HCT116 (cell line): ENCODE measurements around the gene ARL4A. TPM values are rescaled to one million over a fixed set of nuclear protein-coding genes. Genes with fewer than 3 reads are reported as not detected.

Experiments used
- ATAC-seq: fragments of 200-7000 bp; cut with Tn5 transposase; 2 replicates; pipeline ENCODE4 v1.9.1; 2020; ENCODE audit warnings: mild to moderate bottlenecking, moderate library complexity
- BruUV-seq: library from RNA; stranded (reverse); fragments of 400-500 nt; replicated peaks from 2 replicates; lab custom pipeline; 2021; lab: Mats Ljungman, UMichigan
- CTCF ChIA-PET: fragments of 300-600 bp; sonication (Branson Sonifier 250); formaldehyde crosslinking; loops from one replicate; lab custom pipeline; 2021; ENCODE audit warnings: antibody characterized with exemption; lab: Charles Lee
- POLR2A ChIA-PET: fragments of 300-600, 350-600 bp; sonication (Branson Sonifier 250); formaldehyde crosslinking; loops from one replicate; lab custom pipeline; 2021; ENCODE audit warnings: antibody characterized with exemption; lab: Charles Lee
- RAD21 ChIA-PET, 2 experiments: fragments of 300-600 bp; sonication (Branson Sonifier 250); formaldehyde crosslinking; loops; one replicate each; lab custom pipeline; 2023; ENCODE audit warnings: low total read pairs in 2 of 2; ENCODE audit not compliant: uncharacterized antibody in 2 of 2, unreplicated experiment in 2 of 2, low non-redundant PET in 1 of 2; lab: Charles Lee
- DNase-seq: peaks from one replicate; pipeline ENCODE4 v3.0.0-alpha.2; 2010; ENCODE audit warnings: low read depth, low spot score
- H2AFZ ChIP-seq: fragments of 200-600 bp; shearing (Covaris generic), sonication (generic); 2 replicates; pipeline ENCODE4 v1.6.1; 2017; ENCODE audit warnings: low read depth, mixed run types, mixed read lengths, antibody characterized with exemption, low read length; ENCODE audit not compliant: poor library complexity, severe bottlenecking
- H3K27ac ChIP-seq: 2 replicates; pipeline ENCODE4 v1.5.1; 2012; ENCODE audit warnings: low read depth, low read length
- H3K27me3 ChIP-seq: fragments of 200-600 bp; sonication (generic); 2 replicates; pipeline ENCODE4 v1.6.1; 2016; ENCODE audit warnings: mixed run types, low read length, mixed read lengths; ENCODE audit not compliant: insufficient read depth
- H3K36me3 ChIP-seq, 2 experiments: fragments of 200-500 bp in 1 of 2; fragments of 200-600 bp in 1 of 2; sonication (Bioruptor generic) in 1 of 2; sonication (generic) in 1 of 2; 2 replicates each; pipeline versions ENCODE4 v1.5.1 to v1.6.1; 2014 to 2016; ENCODE audit warnings: low read length in 2 of 2, inconsistent platforms in 1 of 2, mixed read lengths in 1 of 2, mixed run types in 1 of 2; ENCODE audit not compliant: insufficient read depth in 2 of 2, control insufficient read depth in 1 of 2
- H3K4me1 ChIP-seq, 2 experiments: fragments of 200-600 bp in 1 of 2; sonication (generic) in 1 of 2; 2 replicates each; pipeline versions ENCODE4 v1.5.1 to v1.6.1; 2012 to 2017; ENCODE audit warnings: low read length in 2 of 2, inconsistent platforms in 1 of 2, mild to moderate bottlenecking in 1 of 2, mixed read lengths in 1 of 2, mixed run types in 1 of 2, moderate library complexity in 1 of 2; ENCODE audit not compliant: insufficient read depth in 2 of 2, control insufficient read depth in 1 of 2
- H3K4me2 ChIP-seq: fragments of 200-600 bp; sonication (generic); 2 replicates; pipeline ENCODE4 v1.6.1; 2017; ENCODE audit warnings: mixed run types, low read length, mixed read lengths
- H3K4me3 ChIP-seq, 2 experiments: fragments of 200-600 bp in 1 of 2; sonication (generic) in 1 of 2; replicated peaks in 1 of 2; 2 replicates each; pipeline ENCODE4 v1.5.1; 2011 to 2016; ENCODE audit warnings: low read length in 2 of 2, control low read depth in 1 of 2, low read depth in 1 of 2, mild to moderate bottlenecking in 1 of 2, mixed read lengths in 1 of 2, mixed run types in 1 of 2
- H3K79me2 ChIP-seq: fragments of 200-600 bp; sonication (generic); 2 replicates; pipeline ENCODE4 v1.6.1; 2017; ENCODE audit warnings: mild to moderate bottlenecking, mixed run types, low read length, moderate library complexity, mixed read lengths; ENCODE audit not compliant: insufficient read depth
- H3K9ac ChIP-seq: fragments of 200-600 bp; sonication (generic); 2 replicates; pipeline ENCODE4 v1.6.1; 2016; ENCODE audit warnings: low read length, mixed read lengths
- H3K9me2 ChIP-seq: fragments of 200-600 bp; sonication (generic), shearing (Covaris generic); 2 replicates; pipeline ENCODE4 v1.6.1; 2017; ENCODE audit warnings: mixed run types, mild to moderate bottlenecking, moderate library complexity; ENCODE audit not compliant: insufficient read depth
- H3K9me3 ChIP-seq, 2 experiments: fragments of 200-500 bp in 1 of 2; fragments of 200-600 bp in 1 of 2; sonication (Bioruptor generic) in 1 of 2; sonication (generic) in 1 of 2; 2 replicates each; pipeline ENCODE4 v1.6.1; 2014 to 2017; ENCODE audit warnings: low read length in 2 of 2, mixed read lengths in 2 of 2, inconsistent platforms in 1 of 2, low read depth in 1 of 2, mild to moderate bottlenecking in 1 of 2, mixed run types in 1 of 2, moderate library complexity in 1 of 2; ENCODE audit not compliant: control insufficient read depth in 1 of 2, insufficient read depth in 1 of 2
- H4K20me1 ChIP-seq: fragments of 200-600 bp; sonication (generic), shearing (Covaris generic); 2 replicates; pipeline ENCODE4 v1.6.1; 2017; ENCODE audit warnings: mixed run types, mild to moderate bottlenecking, moderate library complexity; ENCODE audit not compliant: insufficient read depth
- ATF3 ChIP-seq: IDR thresholded peaks from 2 replicates; pipeline ENCODE4 v1.6.1; 2012
- CEBPB ChIP-seq: IDR thresholded peaks from 2 replicates; pipeline ENCODE4 v1.6.1; 2012; ENCODE audit warnings: low read depth
- EZH2 ChIP-seq: fragments of 200-600 bp; sonication (generic); IDR thresholded peaks from 2 replicates; pipeline ENCODE4 v1.6.1; 2017; ENCODE audit warnings: antibody characterized with exemption, mixed run types
- EZH2phosphoT487 ChIP-seq: fragments of 200-600 bp; IDR thresholded peaks from 2 replicates; pipeline ENCODE4 v1.6.1; 2018; ENCODE audit warnings: antibody characterized with exemption, borderline replicate concordance
- FOSL1 ChIP-seq: IDR thresholded peaks from 2 replicates; pipeline ENCODE4 v1.6.1; 2012; ENCODE audit warnings: low read depth
- JUND ChIP-seq: IDR thresholded peaks from 2 replicates; pipeline ENCODE4 v1.6.1; 2012
- MAX ChIP-seq: IDR thresholded peaks from 2 replicates; pipeline ENCODE4 v1.6.1; 2012
- SP1 ChIP-seq: IDR thresholded peaks from 2 replicates; pipeline ENCODE4 v1.6.1; 2012; ENCODE audit warnings: low read depth
- TCF7L2 ChIP-seq: IDR thresholded peaks from 2 replicates; pipeline ENCODE4 v1.7.0; 2011; ENCODE audit warnings: borderline replicate concordance, inconsistent platforms; ENCODE audit not compliant: insufficient read depth, insufficient read length; ENCODE audit errors: extremely low read depth
- ZNF274 ChIP-seq: fragments of 200-500 bp; sonication (Bioruptor generic); IDR thresholded peaks from 2 replicates; pipeline ENCODE4 v1.6.1; 2014; ENCODE audit warnings: mild to moderate bottlenecking, low read depth, low read length, inconsistent platforms
- intact Hi-C: fragments of 100-400 bp; cut with micrococcal nuclease; formaldehyde crosslinking; loops from 2 replicates; pipeline ENCODE4 v1.10.0; 2022
- total RNA-seq: library from RNA; stranded (reverse); gene quantifications from one replicate; pipeline ENCODE4 v1.2.1, GENCODE V29; 2021; ENCODE audit not compliant: unreplicated experiment
- TF ChIP-seq, protein P1 (sequence below): IDR thresholded peaks from 2 replicates; pipeline ENCODE4 v1.6.1; 2012; ENCODE audit warnings: low read depth
- TF ChIP-seq, protein P2 (sequence below): IDR thresholded peaks from 2 replicates; pipeline ENCODE4 v1.6.1; 2011; ENCODE audit warnings: mild to moderate bottlenecking, low read length, moderate library complexity; ENCODE audit not compliant: insufficient replicate concordance; ENCODE audit errors: extremely low read depth

Gene ARL4A
- total RNA-seq, 1 experiment from 2014 or later = 44.6 TPM

GRCh38 chr7:12712236-12712635 is 24.8 kb downstream of the ARL4A start:
- ChIA-PET RAD21 (no interaction called here), CTCF (no interaction called here), POLR2A (no interaction called here)
- no peaks in the 10 kb centered on the region for H3K9me2 ChIP-seq
- H2AFZ ChIP-seq = no peak overlapping the region
- intact Hi-C loops = no loop called here
- peaks cover 23 to 33% of the 10 kb centered on the region in 2 experiments for H3K4me1 ChIP-seq
- H3K9me3 ChIP-seq = no peaks in the 10 kb centered on the region
- no peak overlapping the region for H3K27ac ChIP-seq
- TF ChIP-seq MAX (no peak), TCF7L2 (no peak), ATF3 (no peak), ZNF274 (no peak), FOSL1 (no peak), SP1 (no peak), JUND (no peak), EZH2phosphoT487 (no peak), CEBPB (no peak), EZH2 (no peak)
- TF ChIP-seq, protein P1, sequence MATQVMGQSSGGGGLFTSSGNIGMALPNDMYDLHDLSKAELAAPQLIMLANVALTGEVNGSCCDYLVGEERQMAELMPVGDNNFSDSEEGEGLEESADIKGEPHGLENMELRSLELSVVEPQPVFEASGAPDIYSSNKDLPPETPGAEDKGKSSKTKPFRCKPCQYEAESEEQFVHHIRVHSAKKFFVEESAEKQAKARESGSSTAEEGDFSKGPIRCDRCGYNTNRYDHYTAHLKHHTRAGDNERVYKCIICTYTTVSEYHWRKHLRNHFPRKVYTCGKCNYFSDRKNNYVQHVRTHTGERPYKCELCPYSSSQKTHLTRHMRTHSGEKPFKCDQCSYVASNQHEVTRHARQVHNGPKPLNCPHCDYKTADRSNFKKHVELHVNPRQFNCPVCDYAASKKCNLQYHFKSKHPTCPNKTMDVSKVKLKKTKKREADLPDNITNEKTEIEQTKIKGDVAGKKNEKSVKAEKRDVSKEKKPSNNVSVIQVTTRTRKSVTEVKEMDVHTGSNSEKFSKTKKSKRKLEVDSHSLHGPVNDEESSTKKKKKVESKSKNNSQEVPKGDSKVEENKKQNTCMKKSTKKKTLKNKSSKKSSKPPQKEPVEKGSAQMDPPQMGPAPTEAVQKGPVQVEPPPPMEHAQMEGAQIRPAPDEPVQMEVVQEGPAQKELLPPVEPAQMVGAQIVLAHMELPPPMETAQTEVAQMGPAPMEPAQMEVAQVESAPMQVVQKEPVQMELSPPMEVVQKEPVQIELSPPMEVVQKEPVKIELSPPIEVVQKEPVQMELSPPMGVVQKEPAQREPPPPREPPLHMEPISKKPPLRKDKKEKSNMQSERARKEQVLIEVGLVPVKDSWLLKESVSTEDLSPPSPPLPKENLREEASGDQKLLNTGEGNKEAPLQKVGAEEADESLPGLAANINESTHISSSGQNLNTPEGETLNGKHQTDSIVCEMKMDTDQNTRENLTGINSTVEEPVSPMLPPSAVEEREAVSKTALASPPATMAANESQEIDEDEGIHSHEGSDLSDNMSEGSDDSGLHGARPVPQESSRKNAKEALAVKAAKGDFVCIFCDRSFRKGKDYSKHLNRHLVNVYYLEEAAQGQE = no peak
- TF ChIP-seq, protein P2, sequence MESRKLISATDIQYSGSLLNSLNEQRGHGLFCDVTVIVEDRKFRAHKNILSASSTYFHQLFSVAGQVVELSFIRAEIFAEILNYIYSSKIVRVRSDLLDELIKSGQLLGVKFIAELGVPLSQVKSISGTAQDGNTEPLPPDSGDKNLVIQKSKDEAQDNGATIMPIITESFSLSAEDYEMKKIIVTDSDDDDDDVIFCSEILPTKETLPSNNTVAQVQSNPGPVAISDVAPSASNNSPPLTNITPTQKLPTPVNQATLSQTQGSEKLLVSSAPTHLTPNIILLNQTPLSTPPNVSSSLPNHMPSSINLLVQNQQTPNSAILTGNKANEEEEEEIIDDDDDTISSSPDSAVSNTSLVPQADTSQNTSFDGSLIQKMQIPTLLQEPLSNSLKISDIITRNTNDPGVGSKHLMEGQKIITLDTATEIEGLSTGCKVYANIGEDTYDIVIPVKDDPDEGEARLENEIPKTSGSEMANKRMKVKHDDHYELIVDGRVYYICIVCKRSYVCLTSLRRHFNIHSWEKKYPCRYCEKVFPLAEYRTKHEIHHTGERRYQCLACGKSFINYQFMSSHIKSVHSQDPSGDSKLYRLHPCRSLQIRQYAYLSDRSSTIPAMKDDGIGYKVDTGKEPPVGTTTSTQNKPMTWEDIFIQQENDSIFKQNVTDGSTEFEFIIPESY = no peak
- H3K36me3 ChIP-seq = no peaks in the 10 kb centered on the region
- H3K79me2 ChIP-seq = no peaks in the 10 kb centered on the region
- no peak overlapping the region for H3K4me2 ChIP-seq
- H3K4me3 ChIP-seq = no peak overlapping the region
- no TSS peak for BruUV-seq
- H4K20me1 ChIP-seq = no peaks in the 10 kb centered on the region
- H3K9ac ChIP-seq = no peak overlapping the region
- H3K27me3 ChIP-seq = no peaks in the 10 kb centered on the region
- ATAC-seq = no peak
- DNase-seq = no peak
